GM21447 (cell line): ENCODE measurements around the gene ARHGEF4.

Source experiments
- ATAC-seq: cut with Tn5 transposase; IDR thresholded peaks from one replicate; pipeline ENCODE4 v1.9.1; 2021; ENCODE audit not compliant: unreplicated experiment

The ARHGEF4 gene

DNA sequence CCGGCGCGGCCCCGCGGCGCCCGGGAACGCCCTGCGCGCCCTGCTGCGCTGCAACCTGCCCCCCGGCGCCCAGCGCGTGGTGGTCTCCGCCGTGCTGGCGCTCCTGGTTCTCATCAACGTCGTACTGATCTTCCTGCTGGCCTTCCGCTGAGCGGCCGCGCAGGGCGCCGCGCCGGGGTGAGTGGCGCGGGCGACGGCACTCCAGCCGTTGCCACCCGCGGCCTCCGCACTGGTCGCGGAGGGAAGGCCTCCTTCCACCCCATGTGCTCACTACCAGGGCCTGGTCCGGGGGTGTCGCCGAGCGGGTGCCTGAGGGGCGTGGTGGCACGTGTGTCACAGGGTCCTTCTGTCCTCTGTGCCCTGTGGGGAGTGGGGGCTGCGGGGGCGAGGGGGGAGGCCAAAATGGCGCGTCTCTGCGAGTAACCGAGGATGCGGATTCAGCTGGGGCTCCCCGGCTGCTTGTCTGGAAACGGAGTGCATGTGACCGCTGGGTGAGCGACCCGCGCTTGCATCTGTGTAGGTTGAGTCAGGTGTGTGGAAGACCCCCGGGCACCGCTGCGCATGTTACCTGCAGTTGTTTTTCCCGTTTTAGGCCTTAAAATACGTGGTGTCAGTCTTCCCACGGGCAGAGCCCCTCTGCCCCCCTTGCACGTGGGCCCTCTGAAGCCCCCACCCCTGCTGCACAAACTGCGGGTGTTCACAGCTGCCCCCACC is 198.6 kb downstream of the ARHGEF4 start:
- no peak for ATAC-seq

DNA sequence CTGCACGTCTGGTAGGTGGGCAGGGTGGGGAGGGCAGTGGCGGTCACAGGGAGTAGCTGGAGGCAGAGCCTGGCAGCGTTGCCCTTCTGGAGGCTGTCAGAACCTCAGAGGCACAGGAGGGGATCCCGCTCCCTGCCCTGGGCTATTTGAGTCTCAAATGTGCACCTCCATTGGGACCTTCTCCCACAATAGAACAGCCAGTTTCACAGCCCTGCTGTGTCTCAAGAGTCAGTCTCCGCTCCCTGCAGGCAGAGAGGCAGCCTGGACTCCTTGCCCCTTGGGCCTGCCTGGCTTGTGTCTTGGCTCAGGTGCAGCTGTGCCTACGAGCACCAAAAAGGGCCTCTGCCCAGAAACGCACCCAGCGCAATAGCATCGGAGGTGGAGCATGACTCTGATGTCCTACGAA is 199.1 kb downstream of the ARHGEF4 start:
- no peak for ATAC-seq

DNA sequence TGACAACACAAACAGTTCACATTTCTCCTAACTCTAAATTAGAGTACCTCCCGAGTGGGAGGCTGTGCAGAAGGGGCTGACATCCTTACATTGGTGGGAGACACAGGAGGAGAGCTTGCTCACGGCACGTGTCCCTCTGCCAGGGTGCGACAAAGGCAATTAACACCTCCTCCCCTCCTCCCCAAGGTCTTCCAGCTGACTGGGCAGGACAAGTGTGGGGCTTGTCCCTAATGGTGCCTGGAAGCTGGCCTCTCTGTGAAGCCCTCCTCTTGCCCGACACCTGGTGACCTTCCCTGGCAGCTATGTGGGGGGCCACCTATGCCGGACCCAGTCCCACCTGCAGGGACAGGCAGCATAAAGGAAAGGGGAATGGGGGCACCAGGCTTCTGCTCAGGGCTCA is 199.6 kb downstream of the ARHGEF4 start:
- no peak for ATAC-seq

DNA sequence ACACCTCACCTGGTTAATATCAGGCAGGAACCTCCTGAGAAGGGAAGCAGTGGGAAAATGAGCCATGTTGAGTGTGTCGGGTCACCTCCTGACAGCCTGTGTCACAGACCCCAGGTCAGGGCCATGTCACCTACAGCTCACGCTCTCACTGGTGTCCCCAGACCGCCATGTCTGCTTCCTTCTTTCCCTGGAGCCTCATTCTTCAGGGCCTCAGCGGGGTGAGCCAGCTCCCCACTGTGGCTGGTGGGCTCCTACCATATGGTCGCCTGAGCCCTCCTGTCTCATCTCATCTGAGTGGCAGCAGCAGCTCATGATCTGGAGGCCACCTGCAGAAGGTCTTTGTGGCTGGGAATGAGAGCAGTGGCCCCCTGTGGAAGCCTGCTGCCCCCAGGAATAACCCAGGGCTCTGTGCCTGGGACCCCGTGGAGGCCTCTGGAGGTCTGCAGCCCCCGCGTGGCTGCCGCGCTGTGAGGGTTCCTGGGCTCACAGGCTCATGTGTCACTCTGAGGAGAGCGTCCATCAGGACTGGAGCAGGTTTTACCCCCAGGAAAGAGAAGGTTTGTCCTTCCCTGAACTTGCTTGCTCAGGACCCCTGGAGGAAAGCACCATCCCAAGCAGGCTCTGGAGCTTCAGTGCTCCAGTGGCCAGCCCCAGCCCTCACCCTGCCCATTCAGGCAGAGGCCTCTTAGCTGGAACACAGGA is 200.1 kb downstream of the ARHGEF4 start:
- ATAC-seq = no peak

DNA sequence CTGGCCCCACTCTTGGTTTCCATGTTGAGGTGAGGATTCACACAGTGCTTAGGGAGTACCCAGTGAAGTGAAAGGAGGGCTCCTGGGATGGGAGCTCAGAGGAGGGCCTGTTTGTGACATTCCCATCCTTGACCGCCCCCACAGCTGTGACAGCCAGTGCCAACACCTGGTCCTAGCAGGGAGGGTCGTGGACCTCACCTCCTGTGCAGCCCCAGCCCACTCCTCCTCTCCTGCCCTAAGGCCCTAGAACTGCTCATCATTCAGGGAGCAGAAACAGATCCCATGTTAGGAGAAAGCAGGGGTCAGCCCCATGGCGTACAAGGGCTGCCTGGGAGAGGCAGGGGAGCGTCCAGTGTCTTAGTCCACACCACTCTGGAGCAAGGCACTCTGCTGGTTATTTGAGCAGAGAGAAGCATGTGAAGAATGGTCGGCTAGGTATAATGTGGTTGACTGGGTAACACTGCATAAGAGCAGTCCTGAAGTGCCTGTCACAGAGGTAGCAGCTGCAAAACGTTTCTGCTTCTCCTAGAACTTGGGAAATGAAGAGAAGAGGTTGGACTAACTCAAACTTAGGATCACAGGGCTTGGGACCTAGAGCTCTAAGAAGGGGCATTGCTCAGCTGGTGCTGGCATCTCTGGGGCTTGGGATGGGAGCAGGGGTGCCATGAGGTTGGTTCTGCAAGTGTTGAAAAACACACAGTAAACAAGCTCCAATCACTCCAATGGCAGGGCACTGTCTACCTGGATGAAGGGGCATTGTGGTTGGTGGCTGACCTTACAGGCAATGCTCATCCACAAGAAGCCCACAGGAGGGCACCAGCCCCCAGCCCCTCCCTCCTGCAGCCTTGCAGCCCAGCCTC is 200.9 kb downstream of the ARHGEF4 start:
- ATAC-seq = no peak

DNA sequence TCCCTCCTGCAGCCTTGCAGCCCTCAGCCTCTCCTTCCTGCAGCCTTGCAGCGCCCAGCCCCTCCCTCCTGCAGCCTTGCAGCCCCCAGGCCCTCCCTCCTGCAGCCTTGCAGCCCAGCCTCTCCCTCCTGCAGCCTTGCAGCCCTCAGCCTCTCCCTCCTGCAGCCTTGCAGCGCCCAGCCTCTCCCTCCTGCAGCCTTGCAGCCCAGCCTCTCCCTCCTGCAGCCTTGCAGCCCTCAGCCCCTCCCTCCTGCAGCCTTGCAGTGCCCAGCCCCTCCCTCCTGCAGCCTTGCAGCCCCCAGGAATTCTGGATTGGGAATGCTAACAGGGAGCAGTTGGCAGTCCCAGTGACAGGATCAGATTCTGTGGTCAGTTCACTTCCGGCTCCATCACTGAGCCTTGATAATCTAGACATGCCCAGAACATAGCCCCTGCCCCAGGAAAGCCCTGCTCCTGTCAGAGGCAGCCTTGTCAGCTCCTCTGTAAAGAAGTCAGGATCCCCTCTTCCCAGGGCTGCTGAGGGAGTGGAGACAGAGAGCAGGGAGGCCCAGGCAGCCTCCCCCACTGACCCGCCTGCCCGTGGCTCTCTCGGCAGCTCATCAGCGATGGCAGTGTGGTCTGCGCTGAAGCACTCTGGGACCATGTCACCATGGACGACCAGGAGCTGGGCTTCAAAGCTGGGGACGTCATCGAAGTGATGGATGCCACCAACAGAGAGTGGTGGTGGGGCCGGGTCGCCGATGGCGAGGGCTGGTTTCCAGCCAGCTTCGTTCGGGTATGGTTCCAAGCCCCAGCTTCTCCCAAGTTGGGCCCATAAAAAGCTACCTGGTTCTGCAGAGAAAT is 201.8 kb downstream of the ARHGEF4 start:
- ATAC-seq = no peak

DNA sequence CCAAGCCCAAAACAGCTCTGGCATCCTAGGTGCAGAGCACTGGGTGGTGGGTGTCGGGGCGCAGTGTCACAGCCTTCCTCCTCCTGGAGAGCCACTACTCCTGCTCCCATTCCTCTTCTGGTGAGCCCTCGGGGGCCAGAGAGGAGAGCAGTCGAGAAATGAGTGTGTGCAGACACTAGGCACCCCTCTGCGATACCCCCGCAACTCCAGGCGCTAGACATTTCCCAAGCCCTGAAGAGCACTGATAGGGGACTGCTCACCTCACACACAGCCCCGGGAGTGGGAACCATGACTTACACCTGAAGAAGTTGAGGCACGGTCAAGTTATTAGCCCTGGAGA is 202.4 kb downstream of the ARHGEF4 start:
- ATAC-seq = no peak

DNA sequence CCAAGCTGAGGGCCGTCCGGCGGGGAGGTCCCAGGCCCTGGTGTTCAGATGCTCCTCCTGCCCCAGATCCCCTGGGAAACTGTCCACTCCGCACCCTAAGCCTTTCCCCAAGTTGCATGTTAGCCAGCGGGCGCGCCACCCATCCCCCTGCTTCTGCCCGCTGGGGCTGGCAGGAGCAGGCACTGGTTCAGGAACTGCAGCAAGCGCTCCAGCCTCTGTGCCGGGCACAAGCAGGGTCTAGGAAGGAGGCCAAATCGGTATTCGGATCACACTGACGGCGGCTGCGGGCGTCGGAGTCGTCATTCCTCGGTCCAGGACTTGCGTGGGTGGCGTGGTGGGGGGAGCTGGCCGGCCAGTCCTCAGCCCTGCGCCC is 202.8 kb downstream of the ARHGEF4 start:
- ATAC-seq = no peak

DNA sequence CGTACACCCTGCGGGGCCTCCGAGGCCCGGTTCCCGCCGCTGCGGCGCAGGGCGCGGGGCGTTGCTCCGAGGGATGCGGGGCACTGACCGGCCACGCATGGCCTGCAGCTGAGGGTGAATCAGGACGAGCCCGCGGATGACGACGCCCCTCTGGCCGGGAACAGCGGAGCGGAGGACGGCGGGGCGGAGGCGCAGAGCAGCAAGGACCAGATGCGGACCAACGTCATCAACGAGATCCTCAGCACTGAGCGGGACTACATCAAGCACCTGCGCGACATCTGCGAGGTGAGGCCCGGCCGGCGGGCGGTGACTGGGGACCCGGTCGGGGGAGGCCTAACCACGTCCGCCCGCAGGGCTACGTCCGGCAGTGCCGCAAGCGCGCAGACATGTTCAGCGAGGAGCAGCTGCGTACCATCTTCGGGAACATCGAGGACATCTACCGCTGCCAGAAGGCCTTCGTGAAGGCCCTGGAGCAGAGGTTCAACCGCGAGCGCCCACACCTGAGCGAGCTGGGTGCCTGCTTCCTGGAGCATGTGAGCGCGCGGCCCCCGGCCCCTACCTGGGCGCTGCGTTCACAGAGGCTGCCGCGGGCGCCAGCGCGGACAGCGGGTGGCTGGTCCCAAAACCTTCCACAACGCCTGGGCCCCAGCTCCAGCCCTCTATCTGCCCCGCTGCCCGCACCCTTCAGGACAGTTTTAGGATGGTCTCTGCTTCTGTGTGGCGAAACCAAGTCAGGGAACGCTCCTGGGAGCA is 203.4 kb downstream of the ARHGEF4 start:
- ATAC-seq = no peak

DNA sequence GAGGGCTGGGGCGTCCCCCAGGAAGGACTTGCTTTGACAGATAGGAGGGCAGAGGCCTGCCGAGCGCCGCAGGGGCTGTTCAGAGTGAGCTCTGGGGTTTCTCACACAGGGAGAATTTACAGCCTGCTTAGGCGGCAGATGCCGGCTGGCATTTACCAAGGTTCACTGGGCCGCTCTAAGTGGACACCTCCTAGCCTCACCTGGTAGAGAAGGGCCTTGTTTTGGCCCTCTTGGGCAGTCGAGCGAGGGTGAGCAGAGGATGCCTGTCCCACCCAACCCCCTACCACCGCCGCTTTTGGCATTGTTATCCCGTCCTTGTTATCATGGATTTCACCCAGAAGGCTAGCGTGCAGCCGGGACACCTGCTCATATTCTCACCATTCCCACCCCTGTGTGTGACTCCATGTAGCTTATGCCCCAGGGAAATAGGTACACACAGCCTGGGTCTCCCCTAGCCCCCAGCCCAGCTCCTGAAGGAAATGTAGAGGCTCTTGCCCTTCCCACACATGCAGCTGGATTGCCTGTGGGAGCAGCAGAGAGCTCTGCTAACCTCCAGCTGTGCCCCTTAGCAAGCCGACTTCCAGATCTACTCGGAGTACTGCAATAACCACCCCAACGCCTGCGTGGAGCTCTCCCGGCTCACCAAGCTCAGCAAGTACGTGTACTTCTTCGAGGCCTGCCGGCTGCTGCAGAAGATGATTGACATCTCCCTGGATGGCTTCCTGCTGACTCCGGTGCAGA is 204.1 kb downstream of the ARHGEF4 start:
- ATAC-seq = no peak

DNA sequence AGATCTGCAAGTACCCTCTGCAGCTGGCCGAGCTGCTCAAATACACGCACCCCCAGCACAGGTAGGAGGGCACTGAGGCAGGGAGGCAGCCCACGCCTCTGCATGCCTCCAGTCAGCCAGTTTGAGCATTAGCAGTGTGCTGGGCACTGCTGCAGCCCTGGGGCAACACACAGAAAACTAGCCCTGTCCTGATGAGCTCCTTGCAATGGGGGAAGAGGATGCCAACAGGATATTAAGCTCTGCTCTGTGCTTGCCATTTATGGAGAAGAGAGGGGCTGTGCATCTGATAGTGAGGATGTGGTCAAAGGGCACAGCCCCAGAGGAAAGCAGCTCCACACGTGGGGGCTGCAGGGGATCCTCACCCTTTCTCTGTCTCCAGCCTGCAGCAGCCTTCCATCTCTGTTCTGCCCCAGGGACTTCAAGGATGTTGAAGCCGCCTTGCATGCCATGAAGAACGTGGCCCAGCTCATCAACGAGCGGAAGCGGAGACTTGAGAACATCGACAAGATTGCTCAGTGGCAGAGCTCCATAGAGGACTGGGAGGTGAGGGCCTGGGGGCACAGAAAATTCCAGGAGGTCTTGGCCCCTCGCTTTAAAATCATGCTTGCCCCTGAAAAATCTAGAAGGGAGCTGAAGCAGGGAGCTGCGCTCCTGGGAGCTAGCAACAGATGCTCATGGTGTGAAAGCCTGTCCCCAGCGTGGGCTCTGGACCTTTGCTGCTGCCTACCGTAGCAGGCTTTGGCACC is 204.9 kb downstream of the ARHGEF4 start:
- no peak for ATAC-seq

DNA sequence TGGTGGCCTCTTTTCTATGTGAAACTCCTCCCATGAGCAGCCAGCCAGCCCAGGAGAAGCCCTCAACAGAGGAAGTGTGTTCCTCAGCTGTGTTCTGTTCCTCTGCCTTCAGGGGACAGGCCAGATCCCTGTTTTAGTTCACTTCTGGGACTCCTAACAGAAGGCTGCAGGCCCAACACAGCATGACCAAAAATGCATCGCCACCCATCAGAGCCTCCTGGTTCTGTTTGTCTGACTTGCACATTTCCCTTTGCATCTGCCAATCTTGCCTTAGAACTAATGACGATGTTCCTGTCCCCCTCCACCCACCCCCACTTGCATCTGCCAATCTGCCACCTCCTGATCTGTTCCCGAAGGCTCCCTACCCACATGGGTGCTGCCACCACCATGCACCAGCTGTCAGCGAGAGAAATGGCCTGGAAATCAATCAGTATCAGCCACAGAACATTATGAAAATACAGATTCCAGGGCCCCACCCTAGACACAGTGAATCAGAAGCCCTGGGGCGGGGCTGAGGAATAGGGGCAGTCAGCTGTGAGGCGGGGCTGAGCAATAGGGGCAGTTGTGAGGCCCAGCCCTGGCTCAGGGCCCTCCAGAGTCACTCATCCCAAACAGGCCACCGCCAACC is 205.5 kb downstream of the ARHGEF4 start:
- no peak for ATAC-seq

DNA sequence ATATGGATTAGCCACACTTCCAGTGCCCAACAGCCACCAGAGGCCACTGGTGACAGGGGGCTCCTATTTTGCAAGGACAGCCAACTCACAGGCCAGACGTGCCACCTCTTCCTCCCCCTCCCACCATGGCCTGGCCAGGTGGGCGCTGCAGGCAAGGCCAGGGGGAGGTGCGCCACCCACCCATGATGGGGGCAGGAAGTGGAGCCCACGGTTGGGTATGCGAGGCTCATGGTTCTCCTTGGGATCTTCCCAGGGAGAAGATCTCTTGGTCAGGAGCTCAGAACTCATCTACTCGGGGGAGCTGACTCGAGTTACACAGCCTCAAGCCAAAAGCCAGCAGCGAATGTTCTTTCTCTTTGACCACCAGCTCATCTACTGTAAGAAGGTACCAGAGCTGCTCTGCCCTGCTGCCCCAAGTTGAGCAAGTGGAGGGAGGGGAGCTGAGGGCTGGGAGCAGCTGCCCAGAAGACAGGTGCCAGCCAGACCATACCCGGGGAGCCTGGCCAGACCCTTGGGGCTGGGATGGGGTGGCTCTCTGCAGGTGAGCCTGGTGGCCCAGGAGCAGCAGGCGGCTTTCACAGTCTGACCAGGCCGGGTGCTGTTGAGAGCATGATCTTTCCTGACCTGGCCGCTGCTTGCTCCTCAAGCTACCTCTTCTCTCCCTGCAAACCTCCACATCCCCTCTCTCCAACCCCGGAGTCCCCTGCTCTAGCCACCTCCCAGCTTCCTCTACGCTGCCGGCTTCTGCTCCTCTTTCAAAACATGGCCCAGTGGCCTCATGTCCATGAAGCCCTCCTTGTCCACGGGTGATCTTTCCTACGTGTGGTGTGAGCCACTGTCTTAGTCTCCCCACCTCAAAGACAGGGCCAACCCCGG is 206.7 kb downstream of the ARHGEF4 start:
- no peak for ATAC-seq

DNA sequence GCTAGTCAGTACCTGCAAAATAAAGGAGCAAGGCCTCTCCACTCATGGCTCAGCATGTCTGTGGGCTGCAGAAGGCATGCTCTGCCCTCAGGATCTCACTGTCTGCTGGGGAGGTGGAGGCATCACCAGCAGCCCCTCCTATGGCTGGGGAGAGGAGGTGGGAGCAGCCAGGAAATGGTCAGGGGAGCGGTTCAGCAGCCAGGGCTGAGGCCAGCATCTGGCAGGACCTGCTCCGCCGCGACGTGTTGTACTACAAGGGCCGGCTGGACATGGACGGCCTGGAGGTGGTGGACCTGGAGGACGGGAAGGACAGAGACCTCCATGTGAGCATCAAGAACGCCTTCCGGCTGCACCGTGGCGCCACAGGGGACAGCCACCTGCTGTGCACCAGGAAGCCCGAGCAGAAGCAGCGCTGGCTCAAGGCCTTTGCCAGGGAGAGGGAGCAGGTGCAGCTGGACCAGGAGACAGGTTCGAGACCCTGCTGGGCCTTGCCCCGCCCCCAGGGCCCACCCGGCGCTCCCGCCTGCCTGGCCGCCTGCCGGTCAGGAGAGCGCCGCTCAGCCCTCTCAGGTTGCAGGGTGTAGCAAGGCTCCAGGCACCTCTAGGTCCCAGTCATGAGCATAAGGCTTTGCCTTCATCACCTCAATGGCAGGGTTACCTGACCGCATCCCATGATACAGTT is 207.5 kb downstream of the ARHGEF4 start:
- no peak for ATAC-seq

DNA sequence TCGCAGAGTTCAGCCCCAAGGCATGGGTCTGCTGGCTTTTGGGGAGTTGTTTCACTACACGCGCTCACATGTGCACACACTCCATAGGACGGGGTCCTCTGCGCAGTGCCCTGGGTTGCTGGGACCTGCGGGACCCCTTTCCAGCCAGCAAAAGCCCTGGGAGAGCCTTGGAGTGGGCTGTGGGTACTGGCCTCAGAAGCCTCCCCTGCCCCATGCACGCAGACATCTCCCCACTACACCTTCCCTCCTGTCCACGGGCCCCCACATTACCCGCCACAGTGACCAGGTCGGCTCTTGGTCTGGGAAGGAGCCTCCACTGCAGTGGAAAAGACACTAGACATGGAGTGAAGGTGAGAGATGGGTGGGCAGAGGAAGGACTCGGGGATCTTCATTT is 208.0 kb downstream of the ARHGEF4 start:
- ATAC-seq = no peak

DNA sequence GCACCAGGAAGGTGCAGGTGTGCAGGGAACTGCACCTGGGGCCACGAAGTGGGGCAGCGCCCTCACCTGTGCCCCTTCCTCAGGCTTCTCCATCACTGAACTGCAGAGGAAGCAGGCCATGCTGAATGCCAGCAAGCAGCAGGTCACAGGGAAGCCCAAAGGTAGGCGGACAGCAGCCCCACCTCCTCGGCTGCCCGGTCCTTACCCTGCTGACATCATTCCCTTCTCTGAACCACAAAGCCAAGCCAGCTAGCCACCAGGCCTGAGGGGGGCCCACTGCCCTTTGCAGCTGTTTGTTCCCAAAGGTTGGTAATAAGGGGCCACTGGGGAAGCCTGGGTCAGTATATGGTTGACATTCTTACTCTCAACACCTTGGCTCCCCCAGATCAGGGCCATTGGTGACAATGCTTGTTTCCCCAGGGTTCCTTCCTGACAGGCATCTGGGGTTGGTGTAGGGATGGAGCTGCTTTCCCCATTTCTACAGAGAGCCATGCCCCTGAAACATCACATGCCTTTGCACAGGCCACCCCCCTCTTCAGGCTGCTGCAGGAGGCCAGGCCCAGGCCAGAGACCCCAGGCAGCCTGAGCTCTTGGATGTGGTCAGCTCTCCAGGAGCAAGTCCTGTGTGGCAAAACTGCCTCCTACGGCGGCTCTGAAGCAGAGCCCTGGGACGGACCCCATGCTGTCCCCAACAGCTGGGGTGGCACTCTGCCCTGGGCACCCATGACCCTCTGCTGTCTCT is 208.7 kb downstream of the ARHGEF4 start:
- ATAC-seq = no peak
